OCI-LY7 (cell line): ENCODE measurements around the gene CABP2. TPM values are rescaled to one million over a fixed set of nuclear protein-coding genes. Genes with fewer than 3 reads are reported as not detected.

Experiments
- BruUV-seq: library from RNA; stranded (reverse); fragments of 400-500 nt; replicated peaks from 2 replicates; lab custom pipeline; 2021; lab: Mats Ljungman, UMichigan
- CTCF ChIA-PET: fragments of 300-600 bp; sonication (Branson Sonifier 250); formaldehyde crosslinking; loops from one replicate; lab custom pipeline; 2022; ENCODE audit warnings: antibody characterized with exemption; ENCODE audit not compliant: unreplicated experiment; lab: Charles Lee
- POLR2A ChIA-PET: fragments of 300-600 bp; sonication (Branson Sonifier 250); formaldehyde crosslinking; loops from one replicate; lab custom pipeline; 2022; ENCODE audit warnings: antibody characterized with exemption; lab: Charles Lee
- DNase-seq: peaks from one replicate; pipeline ENCODE4 v3.0.0-alpha.2; 2015; ENCODE audit warnings: low spot score
- H2AFZ ChIP-seq: fragments of 200-600 bp; sonication (generic), shearing (Covaris generic); 2 replicates; pipeline ENCODE4 v1.6.1; 2014; ENCODE audit warnings: mild to moderate bottlenecking, antibody characterized with exemption, low read length, moderate library complexity
- H3K27ac ChIP-seq: fragments of 200-600 bp; sonication (generic); 2 replicates; pipeline ENCODE4 v1.5.1; 2014; ENCODE audit warnings: mixed run types, low read depth, mild to moderate bottlenecking, moderate library complexity, low read length, inconsistent platforms; ENCODE audit not compliant: poor library complexity, severe bottlenecking
- H3K36me3 ChIP-seq: fragments of 200-600 bp; sonication (generic); 2 replicates; pipeline ENCODE4 v1.6.1; 2014; ENCODE audit warnings: mild to moderate bottlenecking, antibody characterized with exemption, low read length, moderate library complexity, mixed read lengths; ENCODE audit not compliant: insufficient read depth
- H3K4me1 ChIP-seq: fragments of 200-600 bp; sonication (generic); 2 replicates; pipeline ENCODE4 v1.5.1; 2014; ENCODE audit warnings: mild to moderate bottlenecking, low read length; ENCODE audit not compliant: insufficient read depth, poor library complexity, severe bottlenecking
- H3K4me2 ChIP-seq: fragments of 200-600 bp; sonication (generic); 2 replicates; pipeline ENCODE4 v1.6.1; 2014; ENCODE audit warnings: mild to moderate bottlenecking, low read length
- H3K4me3 ChIP-seq: fragments of 200-600 bp; sonication (generic); 2 replicates; pipeline ENCODE4 v1.5.1; 2014; ENCODE audit warnings: mild to moderate bottlenecking, low read depth, low read length; ENCODE audit not compliant: poor library complexity, severe bottlenecking
- H3K79me2 ChIP-seq: fragments of 200-600 bp; sonication (generic); 2 replicates; pipeline ENCODE4 v1.6.1; 2016; ENCODE audit warnings: low read depth, mild to moderate bottlenecking, low read length, moderate library complexity, mixed read lengths; ENCODE audit not compliant: insufficient read depth
- H3K9me2 ChIP-seq: fragments of 200-600 bp; sonication (generic); 2 replicates; pipeline ENCODE4 v1.6.1; 2016; ENCODE audit warnings: mild to moderate bottlenecking, low read length, mixed read lengths; ENCODE audit not compliant: insufficient read depth
- H3K9me3 ChIP-seq: fragments of 200-600 bp; sonication (generic); 2 replicates; pipeline ENCODE4 v1.6.1; 2014; ENCODE audit warnings: mild to moderate bottlenecking, mixed run types, low read length, mixed read lengths
- H4K20me1 ChIP-seq: fragments of 200-600 bp; sonication (generic); 2 replicates; pipeline ENCODE4 v1.6.1; 2014; ENCODE audit warnings: mild to moderate bottlenecking, antibody characterized with exemption, low read length, moderate library complexity, mixed read lengths; ENCODE audit not compliant: insufficient read depth
- EZH2phosphoT487 ChIP-seq: fragments of 200-600 bp; sonication (generic); IDR thresholded peaks from 2 replicates; pipeline ENCODE4 v1.6.1; 2018; ENCODE audit warnings: low read depth, borderline replicate concordance, mild to moderate bottlenecking, mixed run types, antibody characterized with exemption, low read length, moderate library complexity, mixed read lengths
- intact Hi-C: fragments of 100-400 bp; cut with micrococcal nuclease; formaldehyde crosslinking; loops from one replicate; pipeline ENCODE4 v1.10.0; 2022; ENCODE audit not compliant: unreplicated experiment
- total RNA-seq, 2 experiments: library from RNA; depleted of rRNA in 1 of 2; stranded (reverse); fragments of >200 nt in 1 of 2; shearing (Covaris generic) in 1 of 2; gene quantifications; 2 replicates each; pipeline ENCODE4 v1.2.3, GENCODE V29; 2014 to 2022
- TF ChIP-seq, protein P1 (sequence below): fragments of 200-600 bp; sonication (generic); conservative IDR thresholded peaks from 2 replicates; pipeline ENCODE4 v1.5.1; 2014; ENCODE audit warnings: mild to moderate bottlenecking, antibody characterized with exemption, low read length, moderate library complexity, mixed read lengths

Gene CABP2
- total RNA-seq, 2 experiments from 2014 or later, result not detected

- intact Hi-C loops, result no loop called here
- ChIA-PET CTCF (interaction anchor here (1.4 kb wide), 1 partner anchor 27 kb away, joined by 3 read pairs; no protein-coding TSS in a partner anchor), POLR2A (interaction anchor here (0.6 kb wide), 1 partner anchor 482 kb away, joined by 3 read pairs; no protein-coding TSS in a partner anchor)
- Histone ChIP-seq H3K4me2 (no peak overlapping the region), H3K4me1 (peaks cover 4% of the 10 kb centered on the region), H3K79me2 (no peaks in the 10 kb centered on the region), H2AFZ (no peak overlapping the region), H3K27ac (no peak overlapping the region), H4K20me1 (no peaks in the 10 kb centered on the region), H3K9me3 (no peaks in the 10 kb centered on the region), H3K36me3 (no peaks in the 10 kb centered on the region), H3K4me3 (no peak overlapping the region), H3K9me2 (no peaks in the 10 kb centered on the region)
- BruUV-seq, result no TSS peak
- TF ChIP-seq EZH2phosphoT487, result no peak
- TF ChIP-seq, protein P1, sequence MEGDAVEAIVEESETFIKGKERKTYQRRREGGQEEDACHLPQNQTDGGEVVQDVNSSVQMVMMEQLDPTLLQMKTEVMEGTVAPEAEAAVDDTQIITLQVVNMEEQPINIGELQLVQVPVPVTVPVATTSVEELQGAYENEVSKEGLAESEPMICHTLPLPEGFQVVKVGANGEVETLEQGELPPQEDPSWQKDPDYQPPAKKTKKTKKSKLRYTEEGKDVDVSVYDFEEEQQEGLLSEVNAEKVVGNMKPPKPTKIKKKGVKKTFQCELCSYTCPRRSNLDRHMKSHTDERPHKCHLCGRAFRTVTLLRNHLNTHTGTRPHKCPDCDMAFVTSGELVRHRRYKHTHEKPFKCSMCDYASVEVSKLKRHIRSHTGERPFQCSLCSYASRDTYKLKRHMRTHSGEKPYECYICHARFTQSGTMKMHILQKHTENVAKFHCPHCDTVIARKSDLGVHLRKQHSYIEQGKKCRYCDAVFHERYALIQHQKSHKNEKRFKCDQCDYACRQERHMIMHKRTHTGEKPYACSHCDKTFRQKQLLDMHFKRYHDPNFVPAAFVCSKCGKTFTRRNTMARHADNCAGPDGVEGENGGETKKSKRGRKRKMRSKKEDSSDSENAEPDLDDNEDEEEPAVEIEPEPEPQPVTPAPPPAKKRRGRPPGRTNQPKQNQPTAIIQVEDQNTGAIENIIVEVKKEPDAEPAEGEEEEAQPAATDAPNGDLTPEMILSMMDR, result no peak
- DNase-seq, result no peak
Observed at GRCh38 chr11:67562963-67563704, 39.9 kb upstream of the CABP2 start.

DNA sequence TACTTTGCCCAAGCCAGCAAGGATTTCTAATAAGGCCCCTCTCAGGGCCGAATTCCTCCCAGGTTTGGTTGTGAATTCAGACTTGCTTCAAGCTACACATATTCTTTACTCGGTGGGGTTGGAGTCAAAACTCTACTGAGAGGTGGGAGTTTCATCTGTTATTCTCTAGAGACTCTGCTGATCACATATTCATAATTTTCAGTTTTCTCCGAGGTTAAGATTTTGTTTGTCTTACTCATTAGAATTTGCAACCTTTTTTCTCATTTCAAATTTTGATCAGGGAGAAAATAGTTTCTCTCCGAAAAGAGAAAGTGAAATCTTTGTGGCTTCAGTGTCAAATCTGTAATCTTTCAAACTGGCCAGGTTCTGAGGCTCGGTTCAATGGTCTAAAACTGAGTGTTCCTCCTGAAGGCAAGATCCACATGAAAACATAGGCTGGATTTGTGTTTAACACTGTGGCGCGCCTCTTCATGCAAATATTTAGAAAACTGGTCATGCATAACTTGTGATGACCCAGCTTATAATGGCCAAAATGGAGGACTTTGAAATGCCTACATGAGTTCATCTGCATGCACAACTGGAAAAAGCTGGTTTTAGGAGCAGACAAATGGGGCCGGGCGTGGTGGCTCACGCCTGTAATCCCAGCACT lies 38.8 kb upstream of the CABP2 start:
- Histone ChIP-seq H3K79me2 (no peaks in the 10 kb centered on the region), H2AFZ (peak overlapping the region; percentile 1; the same call in 1 of the 2 replicates), H4K20me1 (no peaks in the 10 kb centered on the region), H3K4me2 (peak overlapping the region; percentile 4; the same call in 1 of the 2 replicates), H3K36me3 (no peaks in the 10 kb centered on the region), H3K9me2 (no peaks in the 10 kb centered on the region), H3K9me3 (no peaks in the 10 kb centered on the region), H3K4me1 (peaks cover 4% of the 10 kb centered on the region), H3K4me3 (no peak overlapping the region), H3K27ac (no peak overlapping the region)
- no peak for DNase-seq
- no TSS peak for BruUV-seq
- intact Hi-C loops, result no loop called here
- ChIA-PET POLR2A (no interaction called here), CTCF (interaction anchor here (1.4 kb wide), 1 partner anchor 26 kb away, joined by 3 read pairs; no protein-coding TSS in a partner anchor)
- TF ChIP-seq EZH2phosphoT487, result no peak
- TF ChIP-seq, protein P1, result no peak
